SU-DHL-6 (cell line): Measurements from ENCODE around the gene RABGGTA.

Source experiments
- CTCF ChIP-seq: fragments of 200-600 bp; sonication (generic); IDR thresholded peaks from one replicate; pipeline ENCODE4 v1.5.1; 2017; ENCODE audit warnings: antibody characterized with exemption, mild to moderate bottlenecking, low read length, moderate library complexity; ENCODE audit not compliant: insufficient read depth, poor library complexity, severe bottlenecking
- EZH2phosphoT487 ChIP-seq: fragments of 200-600 bp; sonication (generic), shearing (Covaris generic); conservative IDR thresholded peaks from 2 replicates; pipeline ENCODE4 v1.6.1; 2018; ENCODE audit warnings: mild to moderate bottlenecking, antibody characterized with exemption, low read length, moderate library complexity, mixed read lengths

GRCh38 chr14:24241829-24242443, 29.5 kb downstream of the RABGGTA start:
- TF ChIP-seq CTCF: no peak
- no peak for TF ChIP-seq EZH2phosphoT487
